Measurements from ENCODE around the gene NGRN.

GRCh38 chr15:90219421-90220141, 45.9 kb upstream of the NGRN start:
- no peak for TF ChIP-seq POLR2A (IDR thresholded peaks at IDR 0.05)
- TF ChIP-seq CTCF (IDR thresholded peaks at IDR 0.05), result peak; percentile 42 to 66 (median 61)

Measured in esophagus squamous epithelium (tissue), 4 donors.